CD4-positive, alpha-beta T cell (primary cell): ENCODE data around the gene CRYBG1. TPM values are rescaled to one million over a fixed set of nuclear protein-coding genes. Genes with fewer than 3 reads are reported as not detected.

Experiments used
- ATAC-seq: fragments of 200-7000 bp; cut with Tn5 transposase; one replicate; pipeline ENCODE4 v1.10.0; 2022; ENCODE audit warnings: mild to moderate bottlenecking; ENCODE audit not compliant: poor library complexity
- CTCF ChIA-PET: fragments of 350-600 bp; sonication (Branson Sonifier 250); formaldehyde crosslinking; loops from one replicate; lab custom pipeline; 2021; ENCODE audit warnings: antibody characterized with exemption, inconsistent platforms; lab: Charles Lee
- POLR2A ChIA-PET: fragments of 350-600 bp; sonication (Branson Sonifier 250); formaldehyde crosslinking; loops from one replicate; lab custom pipeline; 2021; ENCODE audit warnings: antibody characterized with exemption, inconsistent platforms; lab: Charles Lee
- DNase-seq, 14 experiments: peaks; one replicate each; pipeline ENCODE4 v3.0.0-alpha.2; 2013 to 2020; ENCODE audit warnings: mixed read lengths in 2 of 14
- H3K27ac ChIP-seq, 2 donors: one replicate each; pipeline versions ENCODE4 v1.5.1 to v1.7.0; 2013; ENCODE audit warnings: low read length in 2 of 2, low read depth in 1 of 2, mild to moderate bottlenecking in 1 of 2
- H3K27me3 ChIP-seq, 2 experiments: 1 replicate in 1 of 2; 2 replicates in 1 of 2; pipeline versions ENCODE4 v1.6.1 to v1.7.0; 2013; ENCODE audit warnings: low read length in 2 of 2, control low read depth in 1 of 2, mild to moderate bottlenecking in 1 of 2, moderate library complexity in 1 of 2; ENCODE audit not compliant: insufficient read depth in 2 of 2, control insufficient read depth in 1 of 2
- H3K36me3 ChIP-seq: one replicate; pipeline ENCODE4 v1.6.1; 2013; ENCODE audit warnings: low read length, control low read depth; ENCODE audit not compliant: insufficient read depth
- H3K4me1 ChIP-seq: one replicate; pipeline ENCODE4 v1.6.1; 2013; ENCODE audit warnings: low read length, control low read depth; ENCODE audit not compliant: insufficient read depth
- H3K4me3 ChIP-seq: one replicate; pipeline ENCODE4 v1.5.1; 2013; ENCODE audit warnings: mild to moderate bottlenecking, low read length, moderate library complexity
- H3K9me3 ChIP-seq, 2 experiments: 1 replicate in 1 of 2; 2 replicates in 1 of 2; pipeline versions ENCODE4 v1.6.1 to v1.7.0; 2013; ENCODE audit warnings: low read length in 2 of 2, mild to moderate bottlenecking in 2 of 2, control low read depth in 1 of 2, moderate library complexity in 1 of 2; ENCODE audit not compliant: control insufficient read depth in 1 of 2, insufficient read depth in 1 of 2
- H3K27ac Mint-ChIP-seq: one replicate; pipeline ENCODE4 v1.8.0; 2020; ENCODE audit warnings: mixed read lengths
- H3K27me3 Mint-ChIP-seq: one replicate; pipeline ENCODE4 v1.8.0; 2021; ENCODE audit warnings: mixed read lengths
- H3K36me3 Mint-ChIP-seq: one replicate; pipeline ENCODE4 v1.8.0; 2021; ENCODE audit warnings: low read depth, mixed read lengths
- H3K4me1 Mint-ChIP-seq: one replicate; pipeline ENCODE4 v1.8.0; 2021; ENCODE audit warnings: low read depth, mixed read lengths
- H3K4me3 Mint-ChIP-seq: one replicate; pipeline ENCODE4 v1.8.0; 2020; ENCODE audit warnings: mild to moderate bottlenecking, mixed read lengths
- H3K9me3 Mint-ChIP-seq: one replicate; pipeline ENCODE4 v1.8.0; 2020; ENCODE audit warnings: mixed read lengths
- intact Hi-C, 2 experiments: fragments of 100-400 bp; cut with DNase I in 1 of 2; cut with micrococcal nuclease in 1 of 2; formaldehyde crosslinking; loops; one replicate each; pipeline versions ENCODE4 v1.15.1 to v1.9.0; 2023 to 2025; cut with DNase I, micrococcal nuclease
- total RNA-seq, 174 experiments: library from RNA in 2 of 174; stranded (reverse) in 2 of 174; gene quantifications; one replicate each; pipeline ENCODE4 v1.2.3 and lab custom pipeline; 2021 to 2026
- TF ChIP-seq, protein P1 (sequence below): fragments of 200-600 bp; IDR thresholded peaks from one replicate; pipeline ENCODE4 v1.8.0; 2022; ENCODE audit warnings: antibody characterized with exemption, mild to moderate bottlenecking

The CRYBG1 gene
- total RNA-seq, 2 experiments from 2014 or later: 58.5 to 59.4 TPM

DNA sequence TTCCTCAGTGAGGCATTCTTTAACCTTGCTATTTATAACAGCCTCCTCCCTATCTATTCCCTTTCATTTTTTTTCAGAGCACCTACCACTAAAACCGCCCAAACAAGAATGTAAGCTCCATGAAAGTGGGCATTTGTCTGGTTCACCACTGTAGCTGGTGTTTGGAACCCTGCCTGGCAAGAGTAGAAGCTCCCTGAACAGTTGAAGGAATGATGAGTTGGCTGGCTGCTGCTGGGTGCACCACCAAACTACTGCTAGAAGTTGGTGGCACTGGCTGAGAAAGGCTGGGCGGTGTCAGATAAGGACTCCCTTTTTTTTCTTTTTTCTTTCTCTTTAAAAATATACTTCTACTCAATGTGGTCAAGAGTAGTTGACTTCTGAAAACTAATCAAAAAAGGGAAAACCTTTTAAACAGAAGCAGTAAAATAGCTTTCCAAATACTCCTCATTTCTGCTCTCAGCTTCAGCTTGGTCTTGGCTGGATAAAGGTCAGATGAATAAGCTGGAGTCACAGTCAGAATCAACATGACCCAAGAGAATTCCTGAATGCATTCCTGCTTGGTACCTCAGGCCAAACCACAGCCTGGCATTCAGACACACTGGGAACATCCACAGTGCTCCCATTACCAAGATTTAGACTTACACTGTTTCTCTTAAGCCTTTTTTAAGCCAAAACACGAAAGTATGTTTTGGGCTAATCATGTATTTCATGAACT is 230.8 kb downstream of the CRYBG1 start:
- Histone ChIP-seq H3K9me3 (no peaks in the 10 kb centered on the region), H3K36me3 (peaks cover 14% of the 10 kb centered on the region), H3K27ac (no peak overlapping the region), H3K27me3 (no peaks in the 10 kb centered on the region), H3K4me1 (no peaks in the 10 kb centered on the region), H3K4me3 (no peak overlapping the region)
- Mint-ChIP-seq H3K9me3 (no peaks in the 10 kb centered on the region), H3K27ac (no peak overlapping the region), H3K36me3 (peaks cover 41% of the 10 kb centered on the region), H3K4me3 (no peak overlapping the region), H3K4me1 (no peaks in the 10 kb centered on the region), H3K27me3 (no peaks in the 10 kb centered on the region)
- TF ChIP-seq, protein P1, sequence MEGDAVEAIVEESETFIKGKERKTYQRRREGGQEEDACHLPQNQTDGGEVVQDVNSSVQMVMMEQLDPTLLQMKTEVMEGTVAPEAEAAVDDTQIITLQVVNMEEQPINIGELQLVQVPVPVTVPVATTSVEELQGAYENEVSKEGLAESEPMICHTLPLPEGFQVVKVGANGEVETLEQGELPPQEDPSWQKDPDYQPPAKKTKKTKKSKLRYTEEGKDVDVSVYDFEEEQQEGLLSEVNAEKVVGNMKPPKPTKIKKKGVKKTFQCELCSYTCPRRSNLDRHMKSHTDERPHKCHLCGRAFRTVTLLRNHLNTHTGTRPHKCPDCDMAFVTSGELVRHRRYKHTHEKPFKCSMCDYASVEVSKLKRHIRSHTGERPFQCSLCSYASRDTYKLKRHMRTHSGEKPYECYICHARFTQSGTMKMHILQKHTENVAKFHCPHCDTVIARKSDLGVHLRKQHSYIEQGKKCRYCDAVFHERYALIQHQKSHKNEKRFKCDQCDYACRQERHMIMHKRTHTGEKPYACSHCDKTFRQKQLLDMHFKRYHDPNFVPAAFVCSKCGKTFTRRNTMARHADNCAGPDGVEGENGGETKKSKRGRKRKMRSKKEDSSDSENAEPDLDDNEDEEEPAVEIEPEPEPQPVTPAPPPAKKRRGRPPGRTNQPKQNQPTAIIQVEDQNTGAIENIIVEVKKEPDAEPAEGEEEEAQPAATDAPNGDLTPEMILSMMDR: no peak
- no peak for DNase-seq
- POLR2A ChIA-PET: no interaction called here
- intact Hi-C loops: no loop called here
- no peak for ATAC-seq
- CTCF ChIA-PET: no interaction called here

DNA sequence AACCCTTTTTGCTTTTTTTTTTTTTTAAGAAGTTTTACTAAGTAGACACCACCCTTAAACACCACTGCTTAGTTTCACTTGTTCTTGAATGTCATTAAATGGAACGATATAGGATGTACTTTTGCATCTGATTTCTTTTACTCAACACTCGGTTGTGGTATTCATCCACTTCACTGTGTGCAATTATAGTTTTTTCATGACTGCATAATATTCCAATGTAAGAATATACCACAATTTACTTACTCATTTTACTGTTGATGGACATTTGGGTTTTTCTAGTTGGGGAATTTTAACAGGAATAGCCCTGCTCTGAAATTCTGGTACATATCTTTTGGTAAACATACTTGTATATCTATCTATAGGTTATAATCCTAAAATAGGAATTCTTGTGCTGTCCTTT is 238.9 kb downstream of the CRYBG1 start:
- H3K9me3 Mint-ChIP-seq: no peaks in the 10 kb centered on the region
- H3K27ac Mint-ChIP-seq: no peak overlapping the region
- no peaks in the 10 kb centered on the region for H3K4me1 Mint-ChIP-seq
- Histone ChIP-seq H3K27me3 (no peaks in the 10 kb centered on the region), H3K4me3 (no peak overlapping the region), H3K27ac (no peak overlapping the region), H3K4me1 (no peaks in the 10 kb centered on the region), H3K9me3 (no peaks in the 10 kb centered on the region), H3K36me3 (peaks cover 4% of the 10 kb centered on the region)
- ChIA-PET CTCF (no interaction called here), POLR2A (no interaction called here)
- TF ChIP-seq, protein P1: no peak
- intact Hi-C loops: no loop called here
- DNase-seq (no peak), ATAC-seq (no peak)
- H3K36me3 Mint-ChIP-seq: peaks cover 52% of the 10 kb centered on the region
- H3K27me3 Mint-ChIP-seq: no peaks in the 10 kb centered on the region
- H3K4me3 Mint-ChIP-seq: no peak overlapping the region

DNA sequence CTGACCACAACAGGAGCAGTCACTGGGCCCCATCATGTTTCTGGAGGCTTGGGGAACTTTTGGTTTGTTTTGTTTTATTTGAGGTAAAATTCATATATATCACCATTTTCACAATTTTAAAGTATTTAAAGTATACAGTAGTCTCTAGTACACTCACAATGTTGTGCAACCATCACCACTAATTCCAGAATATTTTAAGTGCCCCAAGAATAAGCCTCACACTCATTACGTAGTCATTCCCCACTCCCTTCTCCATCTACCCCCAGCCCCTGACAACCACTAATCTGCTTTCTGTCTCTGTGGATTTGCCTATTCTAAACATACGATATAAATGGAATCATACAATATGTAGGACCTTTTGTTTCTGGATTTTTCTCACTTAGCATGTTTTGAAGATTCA is 239.8 kb downstream of the CRYBG1 start:
- no peaks in the 10 kb centered on the region for H3K4me1 Mint-ChIP-seq
- Histone ChIP-seq H3K27me3 (no peaks in the 10 kb centered on the region), H3K4me3 (no peak overlapping the region), H3K36me3 (peaks cover 7% of the 10 kb centered on the region), H3K9me3 (no peaks in the 10 kb centered on the region), H3K27ac (no peak overlapping the region), H3K4me1 (no peaks in the 10 kb centered on the region)
- no peaks in the 10 kb centered on the region for H3K9me3 Mint-ChIP-seq
- H3K36me3 Mint-ChIP-seq: peaks cover 58% of the 10 kb centered on the region
- ChIA-PET POLR2A (interaction anchor here (0.5 kb wide), 1 partner anchor 404 kb away, joined by 4 read pairs; no protein-coding TSS in a partner anchor), CTCF (no interaction called here)
- no peaks in the 10 kb centered on the region for H3K27me3 Mint-ChIP-seq
- H3K27ac Mint-ChIP-seq: no peak overlapping the region
- ATAC-seq (no peak), DNase-seq (no peak)
- intact Hi-C loops: loop anchor here in 1 of 2 experiments (10.0 kb wide), 1 partner anchor 394 kb away; no protein-coding TSS in a partner anchor
- TF ChIP-seq, protein P1: no peak
- H3K4me3 Mint-ChIP-seq: no peak overlapping the region
